HEK293 (cell line): ENCODE data around the gene RD3L.

Source experiments
- CTCF ChIA-PET: fragments of 350-600 bp; formaldehyde crosslinking; extraction: SDS; loops from one replicate; lab custom pipeline; 2021; ENCODE audit warnings: antibody characterized with exemption; lab: Yijun Ruan, JAX
- POLR2A ChIA-PET: fragments of 300-600 bp; formaldehyde crosslinking; extraction: SDS; loops from one replicate; lab custom pipeline; 2020; ENCODE audit warnings: antibody characterized with exemption, inconsistent platforms; lab: Yijun Ruan, JAX
- H3K27ac ChIP-seq: fragments of 200-500 bp; sonication (Bioruptor generic); 2 replicates; pipeline ENCODE4 v1.5.1; 2014; ENCODE audit warnings: low read depth, low read length, control low read depth, inconsistent platforms; ENCODE audit errors: extremely low read depth
- H3K36me3 ChIP-seq, 2 experiments: fragments of 200-500 bp in 1 of 2; sonication (Bioruptor generic) in 1 of 2; 1 replicate in 1 of 2; 2 replicates in 1 of 2; pipeline ENCODE4 v1.5.1; 2014 to 2017; ENCODE audit warnings: inconsistent platforms in 2 of 2, low read length in 2 of 2; ENCODE audit not compliant: control insufficient read depth in 2 of 2, insufficient read depth in 1 of 2
- H3K4me1 ChIP-seq: fragments of 200-500 bp; sonication (Bioruptor generic); 2 replicates; pipeline ENCODE4 v1.5.1; 2014; ENCODE audit warnings: mild to moderate bottlenecking, low read length, inconsistent platforms; ENCODE audit not compliant: control insufficient read depth, insufficient read depth
- H3K4me3 ChIP-seq: 2 replicates; pipeline ENCODE4 v1.5.1; 2011; ENCODE audit warnings: low read depth, mild to moderate bottlenecking, control low read depth, low read length, moderate library complexity
- H3K9me3 ChIP-seq: fragments of 200-500 bp; sonication (Bioruptor generic); 2 replicates; pipeline ENCODE4 v1.5.1; 2014; ENCODE audit warnings: low read depth, low read length, inconsistent platforms; ENCODE audit not compliant: control insufficient read depth, insufficient read depth
- BCL11B ChIP-seq: fragments of 450-650 bp; formaldehyde crosslinking; IDR thresholded peaks from 2 replicates; pipeline ENCODE4 v1.5.1; 2016; ENCODE audit warnings: low read depth, missing biosample characterization, missing genetic modification characterization
- EGR2 ChIP-seq: fragments of 450-650 bp; formaldehyde crosslinking; IDR thresholded peaks from 2 replicates; pipeline ENCODE4 v1.5.1; 2016; ENCODE audit warnings: low read depth, missing biosample characterization, missing genetic modification characterization
- KLF9 ChIP-seq: fragments of 450-650 bp; formaldehyde crosslinking; IDR thresholded peaks from 2 replicates; pipeline ENCODE4 v1.5.1; 2016; ENCODE audit warnings: missing biosample characterization, missing genetic modification characterization, low read depth
- MEIS1 ChIP-seq: sonication (generic); formaldehyde crosslinking; IDR thresholded peaks from 2 replicates; pipeline ENCODE4 v1.8.1; 2022; ENCODE audit warnings: missing genetic modification reagents, mild to moderate bottlenecking, borderline replicate concordance
- ZFP3 ChIP-seq: fragments of 450-650 bp; formaldehyde crosslinking; IDR thresholded peaks from 2 replicates; pipeline ENCODE4 v1.5.1; 2016; ENCODE audit warnings: low read depth, missing biosample characterization, missing genetic modification characterization
- ZNF132 ChIP-seq: fragments of 450-650 bp; formaldehyde crosslinking; IDR thresholded peaks from 2 replicates; pipeline ENCODE4 v1.5.1; 2017; ENCODE audit warnings: missing biosample characterization, missing genetic modification characterization, borderline replicate concordance
- ZNF155 ChIP-seq: fragments of 450-650 bp; formaldehyde crosslinking; IDR thresholded peaks from 2 replicates; pipeline ENCODE4 v1.5.1; 2016; ENCODE audit warnings: missing biosample characterization, missing genetic modification characterization
- ZNF248 ChIP-seq: fragments of 450-650 bp; formaldehyde crosslinking; IDR thresholded peaks from 2 replicates; pipeline ENCODE4 v1.5.1; 2017; ENCODE audit warnings: missing biosample characterization, missing genetic modification characterization
- ZNF350 ChIP-seq: fragments of 450-650 bp; formaldehyde crosslinking; IDR thresholded peaks from 2 replicates; pipeline ENCODE4 v1.5.0; 2017; ENCODE audit warnings: missing biosample characterization, mild to moderate bottlenecking, missing genetic modification characterization
- ZNF391 ChIP-seq: fragments of 450-650 bp; formaldehyde crosslinking; IDR thresholded peaks from 2 replicates; pipeline ENCODE4 v1.5.1; 2016; ENCODE audit warnings: low read depth, missing biosample characterization, missing genetic modification characterization, borderline replicate concordance
- ZNF404 ChIP-seq: fragments of 450-650 bp; formaldehyde crosslinking; IDR thresholded peaks from 2 replicates; pipeline ENCODE4 v1.5.1; 2017; ENCODE audit warnings: missing biosample characterization, missing genetic modification characterization
- TF ChIP-seq, protein P1 (sequence below): fragments of 450-650 bp; formaldehyde crosslinking; IDR thresholded peaks from 2 replicates; pipeline ENCODE4 v1.5.1; 2016; ENCODE audit warnings: missing biosample characterization, missing genetic modification characterization
- TF ChIP-seq, protein P2 (sequence below): fragments of 450-650 bp; formaldehyde crosslinking; IDR thresholded peaks from 2 replicates; pipeline ENCODE4 v1.5.1; 2016; ENCODE audit warnings: missing biosample characterization, missing genetic modification characterization, borderline replicate concordance
- TF ChIP-seq, protein P3 (sequence below): fragments of 450-650 bp; formaldehyde crosslinking; IDR thresholded peaks from 2 replicates; pipeline ENCODE4 v1.5.1; 2016; ENCODE audit warnings: missing biosample characterization, missing genetic modification characterization
- TF ChIP-seq, protein P4 (sequence below): fragments of 450-650 bp; formaldehyde crosslinking; IDR thresholded peaks from 2 replicates; pipeline ENCODE4 v1.5.1; 2016; ENCODE audit warnings: missing biosample characterization, missing genetic modification characterization, low read depth

The RD3L gene

DNA sequence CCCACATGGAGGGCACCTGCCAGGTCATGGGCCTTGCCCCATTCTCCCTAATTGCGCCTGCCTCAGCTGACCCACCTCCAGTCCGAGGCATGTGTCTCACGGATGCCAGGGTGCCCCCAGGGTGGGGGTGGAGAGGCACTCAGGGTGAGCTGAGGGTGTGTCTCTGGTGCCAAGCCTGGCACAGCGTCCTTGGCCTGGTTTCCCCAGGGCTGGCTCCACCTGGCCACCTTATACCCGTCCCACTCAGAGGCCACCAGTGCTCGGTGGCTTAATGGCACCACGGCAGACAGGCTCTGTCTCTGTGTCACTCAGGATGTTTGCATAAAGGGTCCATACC, 47.6 kb downstream of the RD3L start:
- Histone ChIP-seq H3K27ac (no peak overlapping the region), H3K4me3 (no peak overlapping the region), H3K4me1 (no peaks in the 10 kb centered on the region), H3K36me3 (no peaks in the 10 kb centered on the region), H3K9me3 (no peaks in the 10 kb centered on the region)
- CTCF ChIA-PET: interaction anchor here (1.0 kb wide), 1 partner anchor 15 kb away, joined by 3 read pairs; no protein-coding TSS in a partner anchor
- POLR2A ChIA-PET: no interaction called here
- no peak for TF ChIP-seq ZNF391
- TF ChIP-seq, protein P1, sequence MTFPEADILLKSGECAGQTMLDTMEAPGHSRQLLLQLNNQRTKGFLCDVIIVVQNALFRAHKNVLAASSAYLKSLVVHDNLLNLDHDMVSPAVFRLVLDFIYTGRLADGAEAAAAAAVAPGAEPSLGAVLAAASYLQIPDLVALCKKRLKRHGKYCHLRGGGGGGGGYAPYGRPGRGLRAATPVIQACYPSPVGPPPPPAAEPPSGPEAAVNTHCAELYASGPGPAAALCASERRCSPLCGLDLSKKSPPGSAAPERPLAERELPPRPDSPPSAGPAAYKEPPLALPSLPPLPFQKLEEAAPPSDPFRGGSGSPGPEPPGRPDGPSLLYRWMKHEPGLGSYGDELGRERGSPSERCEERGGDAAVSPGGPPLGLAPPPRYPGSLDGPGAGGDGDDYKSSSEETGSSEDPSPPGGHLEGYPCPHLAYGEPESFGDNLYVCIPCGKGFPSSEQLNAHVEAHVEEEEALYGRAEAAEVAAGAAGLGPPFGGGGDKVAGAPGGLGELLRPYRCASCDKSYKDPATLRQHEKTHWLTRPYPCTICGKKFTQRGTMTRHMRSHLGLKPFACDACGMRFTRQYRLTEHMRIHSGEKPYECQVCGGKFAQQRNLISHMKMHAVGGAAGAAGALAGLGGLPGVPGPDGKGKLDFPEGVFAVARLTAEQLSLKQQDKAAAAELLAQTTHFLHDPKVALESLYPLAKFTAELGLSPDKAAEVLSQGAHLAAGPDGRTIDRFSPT (tag by site-specific recombination): 0 out of 2 replicates have a peak, but pooled peaks have one; percentile 17

DNA sequence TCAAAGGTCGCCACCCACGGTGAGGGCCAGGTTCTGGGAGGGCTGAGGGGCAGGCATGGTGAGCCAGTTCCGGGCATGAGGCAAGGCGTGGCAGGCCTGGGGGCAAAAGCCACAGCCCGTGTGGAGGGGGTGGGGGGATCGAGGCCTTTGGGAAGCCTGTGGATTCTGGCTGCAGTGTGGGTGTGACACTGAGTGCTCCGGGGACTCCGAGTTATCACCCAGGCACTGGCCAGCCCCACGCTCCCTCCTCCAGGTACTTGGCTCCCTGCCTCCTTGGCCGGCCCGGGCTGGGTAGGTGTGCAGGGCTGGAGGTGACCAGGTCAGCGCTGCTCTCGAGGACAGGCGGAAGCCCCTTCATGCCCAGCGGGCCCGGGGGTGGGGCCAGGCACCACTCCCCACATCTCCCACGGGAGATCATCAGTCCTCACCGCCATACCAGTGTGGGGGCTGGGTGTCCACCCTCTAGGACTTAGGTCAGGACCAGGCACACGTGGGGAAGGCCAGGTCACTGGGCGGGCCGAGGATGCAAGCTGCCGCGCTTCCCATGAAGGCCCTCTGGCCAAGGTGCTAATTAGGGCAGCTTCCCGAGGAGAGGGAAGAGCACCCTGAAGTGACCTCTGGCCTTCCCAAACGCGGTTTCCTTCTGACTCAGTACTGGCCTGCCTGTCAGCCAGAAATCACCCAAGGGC, 48.2 kb downstream of the RD3L start:
- POLR2A ChIA-PET: no interaction called here

DNA sequence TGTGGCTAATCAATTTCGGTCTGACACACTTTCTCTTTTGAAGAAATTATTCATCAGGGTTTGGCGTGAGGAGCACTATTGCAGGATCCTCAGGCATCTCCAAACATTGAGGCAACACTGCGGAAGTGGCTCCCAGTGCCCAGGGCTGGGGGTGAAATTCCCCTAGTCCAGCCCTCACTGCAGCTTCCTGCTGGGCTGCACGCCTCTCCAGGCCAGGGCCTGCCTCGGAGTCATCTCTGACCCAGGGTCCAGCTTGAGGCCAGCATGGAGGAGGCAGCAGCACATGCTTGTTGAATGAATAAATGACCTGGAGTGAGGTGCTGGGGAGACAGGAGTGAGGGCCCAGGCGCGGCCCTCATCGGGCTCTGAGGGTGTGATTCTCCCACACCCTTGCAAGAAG, 50.1 kb downstream of the RD3L start:
- Histone ChIP-seq H3K4me3 (no peak overlapping the region), H3K9me3 (no peaks in the 10 kb centered on the region)
- CTCF ChIA-PET: no interaction called here
- TF ChIP-seq ZNF155 (tag by site-specific recombination) (no peak), KLF9 (no peak), ZNF404 (no peak), ZNF248 (tag by site-specific recombination) (no peak), ZFP3 (tag by site-specific recombination) (no peak), BCL11B (tag by site-specific recombination) (no peak), ZNF350 (tag by site-specific recombination) (no peak), MEIS1 (CRISPR knock-in tag) (no peak)
- TF ChIP-seq, protein P2, sequence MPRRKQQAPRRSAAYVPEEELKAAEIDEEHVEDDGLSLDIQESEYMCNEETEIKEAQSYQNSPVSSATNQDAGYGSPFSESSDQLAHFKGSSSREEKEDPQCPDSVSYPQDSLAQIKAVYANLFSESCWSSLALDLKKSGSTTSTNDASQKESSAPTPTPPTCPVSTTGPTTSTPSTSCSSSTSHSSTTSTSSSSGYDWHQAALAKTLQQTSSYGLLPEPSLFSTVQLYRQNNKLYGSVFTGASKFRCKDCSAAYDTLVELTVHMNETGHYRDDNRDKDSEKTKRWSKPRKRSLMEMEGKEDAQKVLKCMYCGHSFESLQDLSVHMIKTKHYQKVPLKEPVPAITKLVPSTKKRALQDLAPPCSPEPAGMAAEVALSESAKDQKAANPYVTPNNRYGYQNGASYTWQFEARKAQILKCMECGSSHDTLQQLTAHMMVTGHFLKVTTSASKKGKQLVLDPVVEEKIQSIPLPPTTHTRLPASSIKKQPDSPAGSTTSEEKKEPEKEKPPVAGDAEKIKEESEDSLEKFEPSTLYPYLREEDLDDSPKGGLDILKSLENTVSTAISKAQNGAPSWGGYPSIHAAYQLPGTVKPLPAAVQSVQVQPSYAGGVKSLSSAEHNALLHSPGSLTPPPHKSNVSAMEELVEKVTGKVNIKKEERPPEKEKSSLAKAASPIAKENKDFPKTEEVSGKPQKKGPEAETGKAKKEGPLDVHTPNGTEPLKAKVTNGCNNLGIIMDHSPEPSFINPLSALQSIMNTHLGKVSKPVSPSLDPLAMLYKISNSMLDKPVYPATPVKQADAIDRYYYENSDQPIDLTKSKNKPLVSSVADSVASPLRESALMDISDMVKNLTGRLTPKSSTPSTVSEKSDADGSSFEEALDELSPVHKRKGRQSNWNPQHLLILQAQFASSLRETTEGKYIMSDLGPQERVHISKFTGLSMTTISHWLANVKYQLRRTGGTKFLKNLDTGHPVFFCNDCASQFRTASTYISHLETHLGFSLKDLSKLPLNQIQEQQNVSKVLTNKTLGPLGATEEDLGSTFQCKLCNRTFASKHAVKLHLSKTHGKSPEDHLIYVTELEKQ (tag by site-specific recombination): no peak
- TF ChIP-seq, protein P3, sequence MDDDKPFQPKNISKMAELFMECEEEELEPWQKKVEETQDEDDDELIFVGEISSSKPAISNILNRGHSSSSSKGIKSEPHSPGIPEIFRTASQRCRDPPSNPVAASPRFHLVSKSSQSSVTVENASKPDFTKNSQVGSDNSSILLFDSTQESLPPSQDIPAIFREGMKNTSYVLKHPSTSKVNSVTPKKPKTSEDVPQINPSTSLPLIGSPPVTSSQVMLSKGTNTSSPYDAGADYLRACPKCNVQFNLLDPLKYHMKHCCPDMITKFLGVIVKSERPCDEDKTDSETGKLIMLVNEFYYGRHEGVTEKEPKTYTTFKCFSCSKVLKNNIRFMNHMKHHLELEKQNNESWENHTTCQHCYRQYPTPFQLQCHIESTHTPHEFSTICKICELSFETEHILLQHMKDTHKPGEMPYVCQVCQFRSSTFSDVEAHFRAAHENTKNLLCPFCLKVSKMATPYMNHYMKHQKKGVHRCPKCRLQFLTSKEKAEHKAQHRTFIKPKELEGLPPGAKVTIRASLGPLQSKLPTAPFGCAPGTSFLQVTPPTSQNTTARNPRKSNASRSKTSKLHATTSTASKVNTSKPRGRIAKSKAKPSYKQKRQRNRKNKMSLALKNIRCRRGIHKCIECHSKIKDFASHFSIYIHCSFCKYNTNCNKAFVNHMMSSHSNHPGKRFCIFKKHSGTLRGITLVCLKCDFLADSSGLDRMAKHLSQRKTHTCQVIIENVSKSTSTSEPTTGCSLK: no peak
- TF ChIP-seq, protein P4, sequence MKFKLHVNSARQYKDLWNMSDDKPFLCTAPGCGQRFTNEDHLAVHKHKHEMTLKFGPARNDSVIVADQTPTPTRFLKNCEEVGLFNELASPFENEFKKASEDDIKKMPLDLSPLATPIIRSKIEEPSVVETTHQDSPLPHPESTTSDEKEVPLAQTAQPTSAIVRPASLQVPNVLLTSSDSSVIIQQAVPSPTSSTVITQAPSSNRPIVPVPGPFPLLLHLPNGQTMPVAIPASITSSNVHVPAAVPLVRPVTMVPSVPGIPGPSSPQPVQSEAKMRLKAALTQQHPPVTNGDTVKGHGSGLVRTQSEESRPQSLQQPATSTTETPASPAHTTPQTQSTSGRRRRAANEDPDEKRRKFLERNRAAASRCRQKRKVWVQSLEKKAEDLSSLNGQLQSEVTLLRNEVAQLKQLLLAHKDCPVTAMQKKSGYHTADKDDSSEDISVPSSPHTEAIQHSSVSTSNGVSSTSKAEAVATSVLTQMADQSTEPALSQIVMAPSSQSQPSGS: no peak
- TF ChIP-seq, all 188 proteins: peak for 0
- Histone ChIP-seq H3K27ac (no peak overlapping the region), H3K4me1 (no peaks in the 10 kb centered on the region; the same call in 1 of the 2 replicates), H3K36me3 (no peaks in the 10 kb centered on the region)
- POLR2A ChIA-PET: no interaction called here

More for the DNA sequence above, 48.2 kb downstream of the RD3L start:
- no peaks in the 10 kb centered on the region for H3K36me3 ChIP-seq
- H3K27ac ChIP-seq: no peak overlapping the region
- TF ChIP-seq EGR2 (tag by site-specific recombination) (peak; percentile 35; the same call in 1 of the 2 replicates), ZNF132 (no peak)
- H3K9me3 ChIP-seq: no peaks in the 10 kb centered on the region
- H3K4me3 ChIP-seq: no peak overlapping the region
- H3K4me1 ChIP-seq: no peaks in the 10 kb centered on the region; the same call in 1 of the 2 replicates
- CTCF ChIA-PET: interaction anchor here (0.6 to 1.0 kb wide), 2 partner anchors 16 to 31 kb away, joined by 3 read pairs; no protein-coding TSS in a partner anchor
